Measurements from ENCODE around the gene MLLT10. TPM values are rescaled to one million over a fixed set of nuclear protein-coding genes. Genes with fewer than 3 reads are reported as not detected.

Gene MLLT10
- total RNA-seq, 2 donors from 2014 or later, result 31.5 to 34.0 TPM

DNA sequence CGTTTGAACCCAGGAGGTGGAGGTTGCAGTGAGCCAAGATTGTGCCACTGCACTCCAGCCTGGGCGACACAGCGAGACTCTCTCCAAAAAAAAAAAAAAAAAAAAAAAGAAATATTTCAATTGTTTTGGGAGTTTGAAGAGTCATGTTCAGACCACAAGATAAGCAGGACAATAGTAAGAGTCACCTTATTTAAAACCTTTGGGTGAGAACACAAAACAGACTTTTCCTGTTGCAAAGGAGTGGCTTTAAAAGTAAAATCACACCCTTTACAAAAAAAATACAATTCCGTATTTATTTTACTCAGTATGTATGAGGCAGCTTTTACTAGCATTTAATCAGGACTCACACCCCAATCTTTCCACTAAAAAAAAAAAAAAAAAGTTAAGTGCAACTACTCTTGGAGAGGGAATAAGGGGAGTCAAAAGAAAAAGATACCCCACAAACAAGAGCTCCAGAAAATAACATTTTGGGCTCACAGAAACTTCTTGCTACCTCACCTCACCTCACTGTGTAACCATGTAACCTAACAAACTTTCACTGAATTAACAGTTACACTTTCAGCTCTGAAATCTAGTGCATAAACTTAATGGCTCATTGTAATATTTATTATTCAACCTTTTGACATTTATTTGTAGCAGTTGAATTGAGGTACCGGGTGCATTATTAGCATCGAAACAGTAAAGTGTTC is 19.8 kb upstream of the MLLT10 start:
- no peak for DNase-seq (ENCODE audit: low spot score)
- intact Hi-C loops (cut with DNase I), result no loop called here

DNA sequence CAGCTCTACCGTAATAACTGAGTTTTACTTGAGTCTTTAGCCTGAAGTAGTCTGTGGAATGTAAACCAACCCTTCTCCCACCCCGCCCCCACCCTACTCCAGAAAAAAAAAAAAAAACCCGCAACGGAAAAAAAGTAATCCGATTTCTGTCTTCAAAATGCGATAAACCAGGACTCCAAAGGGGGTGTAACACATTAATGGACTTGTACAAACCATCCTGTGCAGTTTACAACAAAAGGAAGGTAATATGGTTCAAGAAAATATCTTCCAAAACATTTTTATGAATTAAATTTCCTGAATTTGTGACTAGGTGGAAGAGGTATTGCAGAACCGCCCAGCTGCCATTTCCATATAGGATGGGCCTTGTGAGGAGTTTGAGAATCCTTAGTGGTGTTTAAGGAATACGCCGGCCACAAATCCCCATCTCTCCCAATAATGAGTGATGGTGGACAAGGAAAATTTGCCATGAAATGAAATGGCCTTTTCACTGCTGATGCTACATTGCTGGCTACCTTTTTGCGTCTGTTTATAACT is 19.1 kb upstream of the MLLT10 start:
- intact Hi-C loops (cut with DNase I), result no loop called here
- no peak for DNase-seq (ENCODE audit: low spot score)

DNA sequence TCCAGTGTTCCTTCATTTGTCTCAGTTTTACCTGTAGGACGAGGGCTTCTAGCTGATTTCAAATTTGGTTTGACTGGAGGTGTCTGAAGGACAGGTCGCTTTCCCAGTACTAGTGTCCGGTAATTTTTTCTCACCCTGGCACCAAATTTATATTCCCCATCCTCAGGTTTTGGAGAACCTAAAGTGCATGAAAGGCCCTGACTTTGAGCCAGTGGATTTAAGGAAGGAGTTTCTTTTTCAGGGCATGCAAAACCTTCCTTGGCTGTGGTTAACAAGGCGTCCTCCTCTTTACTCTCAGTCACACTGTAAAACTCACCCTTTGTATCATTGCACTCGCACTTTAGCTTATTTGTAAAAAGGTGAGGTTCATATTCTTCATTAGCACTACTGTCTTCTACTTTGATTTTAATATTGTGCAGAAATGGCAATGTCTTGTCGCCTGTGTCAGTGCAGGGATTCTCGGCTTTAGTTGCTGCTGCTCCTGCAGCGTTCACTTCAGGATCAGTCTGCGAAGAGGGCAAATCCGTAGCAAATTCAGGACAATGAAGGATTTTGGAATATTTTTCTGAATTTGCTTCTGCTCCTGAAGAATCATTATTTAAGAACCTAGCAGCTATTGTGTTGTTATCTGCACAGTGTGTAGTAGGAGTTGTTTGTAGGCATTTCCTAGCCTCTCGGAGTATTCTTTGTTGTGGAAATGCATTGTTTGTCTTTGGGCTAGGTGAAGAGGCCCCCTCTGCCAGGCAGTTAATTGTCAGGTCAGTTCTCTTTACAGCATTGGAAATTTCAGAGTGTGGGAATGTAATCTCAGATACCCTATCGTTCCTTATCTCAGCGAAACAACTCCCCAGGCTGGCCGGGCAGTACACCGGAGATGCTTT is 18.4 kb upstream of the MLLT10 start:
- intact Hi-C loops (cut with DNase I), result no loop called here
- no peak for DNase-seq (ENCODE audit: low spot score)

DNA sequence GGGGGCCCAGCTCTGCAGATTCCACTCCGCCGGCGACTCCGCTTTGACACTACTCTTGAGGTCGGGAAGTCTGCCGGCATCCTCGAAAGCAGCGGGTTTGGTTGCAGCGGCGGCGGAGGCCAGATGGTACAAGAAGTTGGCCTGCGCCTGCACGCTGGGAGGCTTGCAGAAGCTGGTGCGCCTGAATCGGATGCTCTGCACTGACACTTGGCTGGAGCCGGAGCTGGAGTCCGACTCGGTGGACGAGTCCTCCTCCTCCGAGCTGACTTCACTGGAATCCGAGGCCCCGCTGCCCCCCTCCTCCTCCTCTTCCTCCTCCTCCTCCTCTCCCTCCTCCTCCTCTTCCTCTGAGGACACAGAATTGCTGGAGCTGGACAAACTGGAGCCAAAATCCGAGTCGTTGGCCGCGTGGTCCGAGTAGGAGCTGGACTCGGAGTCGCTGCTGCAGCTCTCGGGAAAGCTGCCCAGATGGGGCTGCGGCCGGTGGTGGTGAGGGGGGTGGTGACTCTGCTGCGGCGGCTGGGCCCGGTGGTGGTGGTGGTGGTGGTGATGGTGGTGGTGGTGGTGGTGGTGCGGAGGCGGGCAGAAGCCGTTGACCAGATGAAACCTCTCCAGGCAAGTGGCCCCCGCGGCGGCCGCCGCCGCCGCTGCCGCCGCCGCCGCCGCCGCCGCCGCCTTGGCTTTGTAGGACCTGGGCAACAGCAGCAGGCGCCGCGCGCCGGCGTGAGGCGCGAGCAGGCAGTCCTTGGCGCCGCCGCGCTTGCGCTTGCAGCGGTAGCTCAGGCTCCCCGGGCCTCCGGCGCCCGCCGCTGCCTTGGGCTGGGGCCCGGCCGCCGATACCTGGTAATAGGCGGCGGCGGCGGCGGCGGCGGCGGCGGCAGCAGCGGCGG is 17.5 kb upstream of the MLLT10 start:
- intact Hi-C loops (cut with DNase I), result no loop called here
- peak; percentile 90 for DNase-seq (ENCODE audit: low spot score)

DNA sequence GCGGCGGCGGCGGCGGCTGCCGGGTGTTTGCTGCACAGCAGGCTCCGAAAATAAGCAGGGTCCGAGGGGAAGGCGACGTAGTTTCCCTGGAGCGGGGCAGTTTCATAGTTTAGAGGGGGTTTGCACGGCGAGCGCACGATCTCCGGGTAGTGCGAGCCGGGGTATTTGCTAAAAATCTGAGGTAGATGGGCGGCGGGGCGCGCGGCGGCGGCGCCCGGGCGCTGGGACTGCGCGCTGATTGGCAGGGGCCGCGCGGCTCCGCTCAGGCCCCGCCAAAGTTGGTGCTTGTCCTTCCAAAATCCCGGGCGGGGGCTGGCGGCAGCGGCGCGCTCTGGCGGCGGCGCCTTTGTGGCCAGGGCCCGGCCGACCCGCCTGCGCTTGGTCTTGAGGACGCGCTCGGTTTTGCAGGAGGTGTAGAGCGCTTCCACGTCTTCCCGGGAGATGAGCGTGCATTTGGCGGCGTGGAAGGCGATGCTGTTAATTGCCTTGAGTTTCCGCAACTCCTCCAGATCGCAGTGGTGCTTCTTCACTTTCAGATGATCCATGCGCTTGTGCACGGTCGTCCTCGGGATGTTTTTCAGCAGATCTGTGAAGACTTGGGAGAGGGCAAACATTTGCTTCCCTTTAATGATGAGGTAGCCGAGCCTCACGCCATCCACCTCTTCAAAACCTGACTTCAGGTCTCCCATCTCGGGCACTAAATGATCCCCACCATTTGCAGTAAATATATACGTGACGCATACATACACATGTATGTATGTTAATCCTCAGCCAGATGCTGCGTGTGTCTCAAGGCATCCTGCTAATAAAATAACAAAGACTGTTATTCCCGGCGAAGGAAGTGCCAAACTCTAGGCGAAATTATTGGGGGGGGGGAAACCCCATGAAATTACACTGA is 16.6 kb upstream of the MLLT10 start:
- intact Hi-C loops (cut with DNase I), result no loop called here
- DNase-seq (ENCODE audit: low spot score), result peak; percentile 84

DNA sequence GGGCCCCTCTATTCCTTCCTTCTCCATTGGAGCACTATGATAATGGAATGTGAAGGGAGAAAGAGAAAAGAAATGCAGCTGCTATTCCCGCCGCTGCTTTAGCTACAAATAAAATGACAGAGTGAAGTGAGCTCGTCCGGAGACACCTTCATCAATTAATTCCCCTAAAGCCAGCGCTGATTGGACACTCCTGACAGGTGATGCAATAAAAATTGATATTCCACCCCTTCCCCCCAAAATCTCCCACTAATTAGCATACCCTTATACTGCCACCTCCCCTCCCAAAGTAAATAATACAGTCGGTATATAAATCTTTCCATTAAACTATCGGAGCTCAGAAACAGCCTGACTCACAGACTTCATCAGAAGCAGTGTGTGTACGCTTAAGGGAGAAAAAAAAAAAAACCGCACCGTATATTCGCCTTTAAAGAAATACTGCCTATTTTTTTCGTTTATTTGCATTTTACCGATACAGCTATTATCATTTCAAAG is 15.8 kb upstream of the MLLT10 start:
- DNase-seq (ENCODE audit: low spot score), result no peak
- intact Hi-C loops (cut with DNase I), result no loop called here

DNA sequence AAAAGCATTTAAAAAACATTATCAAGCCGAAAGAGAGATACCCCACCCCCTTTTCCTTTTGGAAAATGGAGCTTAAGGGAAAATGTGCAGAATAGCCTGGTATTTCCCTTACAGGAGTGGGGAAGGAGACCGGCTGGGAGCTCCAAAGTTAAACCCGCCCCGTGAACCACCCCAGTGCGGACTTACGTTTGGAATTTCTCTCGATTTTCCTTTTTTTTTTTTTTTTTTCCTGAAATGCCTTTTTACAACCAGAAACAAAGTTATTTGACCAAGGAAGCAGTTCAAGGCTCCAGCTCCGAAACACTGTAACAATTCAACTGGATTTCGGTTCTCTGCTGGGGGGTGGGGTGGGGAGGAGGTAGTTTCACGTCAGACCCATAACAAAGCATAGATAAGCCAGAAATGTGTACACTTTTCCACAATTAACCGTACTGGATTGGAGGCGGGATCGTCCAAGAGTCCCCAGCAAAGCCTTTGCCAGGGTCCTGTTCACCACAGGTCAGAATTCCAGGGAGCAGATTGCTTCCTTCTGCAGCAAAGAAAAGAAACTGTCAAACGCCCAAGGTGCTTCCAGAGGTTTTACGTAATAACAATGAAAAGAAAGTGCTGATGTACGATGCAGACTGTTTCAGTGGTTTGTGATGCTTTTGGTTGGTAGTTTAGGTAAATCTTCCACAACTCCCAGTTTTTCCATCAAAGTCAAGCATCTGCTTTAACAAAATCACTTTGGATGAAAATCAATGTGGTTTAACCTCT is 15.2 kb upstream of the MLLT10 start:
- DNase-seq (ENCODE audit: low spot score), result no peak
- intact Hi-C loops (cut with DNase I), result no loop called here

DNA sequence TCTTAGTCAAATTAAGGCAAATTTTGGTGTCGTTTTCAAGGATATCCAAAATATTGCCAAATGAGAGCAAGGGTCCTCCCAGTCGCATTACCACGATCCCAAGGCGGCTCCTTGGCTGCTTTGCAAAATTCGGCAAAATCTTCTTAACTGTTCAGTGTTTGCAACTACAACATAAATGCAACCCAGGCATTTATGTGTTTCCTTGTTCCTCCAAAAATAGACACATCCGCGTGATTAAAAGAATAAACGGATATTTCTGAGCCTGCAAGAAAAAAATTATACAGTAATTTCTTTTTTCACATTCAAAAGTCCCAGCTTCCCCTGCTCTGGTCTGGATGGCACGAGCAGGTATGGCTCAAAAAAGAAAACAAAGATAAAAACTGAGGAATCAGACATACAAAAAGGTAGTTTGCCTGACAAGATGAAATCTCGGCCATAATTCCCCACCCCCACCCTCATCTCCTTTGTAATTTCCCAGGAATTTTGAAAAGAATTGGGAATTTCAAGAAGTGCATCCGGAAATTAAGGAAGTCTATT is 14.6 kb upstream of the MLLT10 start:
- intact Hi-C loops (cut with DNase I), result no loop called here
- DNase-seq (ENCODE audit: low spot score), result no peak

DNA sequence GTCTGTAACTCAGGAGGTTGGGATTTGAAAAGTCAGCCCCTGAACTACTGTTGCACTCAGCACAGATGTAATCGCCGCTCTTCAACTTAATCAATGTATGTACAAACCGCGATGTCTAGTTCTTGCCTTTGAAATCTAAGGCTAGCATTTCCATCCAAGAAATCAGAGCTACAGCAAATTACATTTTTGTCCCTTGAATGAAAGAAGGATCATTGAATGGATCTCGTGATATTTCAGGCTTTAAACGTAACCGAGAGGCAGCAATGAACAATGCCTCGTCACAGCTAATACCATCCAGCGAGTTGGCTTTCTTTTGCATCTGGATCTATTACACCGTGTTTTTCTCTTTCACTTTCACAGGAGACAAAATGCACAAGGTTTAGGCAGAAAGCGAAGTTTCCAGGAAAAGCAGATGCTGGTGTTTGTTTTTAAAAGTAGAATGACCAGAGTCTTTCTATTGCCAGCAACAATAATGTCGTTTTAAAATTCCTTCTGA is 14.0 kb upstream of the MLLT10 start:
- DNase-seq (ENCODE audit: low spot score), result no peak
- intact Hi-C loops (cut with DNase I), result no loop called here

DNA sequence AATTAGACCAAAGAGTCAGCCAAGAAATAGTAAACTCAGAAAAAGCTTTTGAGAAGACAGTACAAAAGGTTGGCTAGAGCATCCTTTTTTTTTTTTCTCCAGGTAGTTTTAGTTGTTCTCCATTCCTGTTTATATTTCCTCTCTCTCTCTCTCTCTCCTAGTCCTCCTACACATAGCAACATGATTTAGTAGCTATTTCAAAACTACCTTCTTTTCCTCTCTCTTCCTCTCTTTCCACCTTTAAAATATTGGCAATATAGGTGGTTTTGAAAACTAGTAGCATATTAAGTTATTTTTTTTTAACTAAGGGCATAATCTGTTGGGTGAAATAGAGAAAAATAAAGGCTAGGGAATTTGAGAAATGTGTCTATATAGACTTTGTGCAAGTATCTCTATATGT is 13.5 kb upstream of the MLLT10 start:
- intact Hi-C loops (cut with DNase I), result no loop called here
- no peak for DNase-seq (ENCODE audit: low spot score)

DNA sequence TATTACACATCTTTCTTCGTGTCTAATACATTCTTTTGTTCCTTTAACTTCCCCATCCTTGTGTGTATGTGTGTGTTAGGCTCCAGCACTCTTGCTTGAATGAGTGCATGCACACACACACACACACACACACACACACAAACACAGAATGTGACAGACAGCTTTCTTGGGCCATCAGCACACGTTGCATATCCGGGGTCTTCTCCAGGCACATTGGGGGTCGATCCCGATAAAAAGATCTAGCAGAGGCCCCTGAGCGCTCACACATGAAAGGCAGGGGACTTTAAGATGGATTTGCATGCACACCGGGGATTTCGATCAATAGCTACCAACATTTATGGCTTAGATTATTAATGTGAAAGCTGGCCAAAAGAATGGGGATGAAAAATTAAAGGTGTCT is 13.1 kb upstream of the MLLT10 start:
- DNase-seq (ENCODE audit: low spot score), result no peak
- intact Hi-C loops (cut with DNase I), result no loop called here

DNA sequence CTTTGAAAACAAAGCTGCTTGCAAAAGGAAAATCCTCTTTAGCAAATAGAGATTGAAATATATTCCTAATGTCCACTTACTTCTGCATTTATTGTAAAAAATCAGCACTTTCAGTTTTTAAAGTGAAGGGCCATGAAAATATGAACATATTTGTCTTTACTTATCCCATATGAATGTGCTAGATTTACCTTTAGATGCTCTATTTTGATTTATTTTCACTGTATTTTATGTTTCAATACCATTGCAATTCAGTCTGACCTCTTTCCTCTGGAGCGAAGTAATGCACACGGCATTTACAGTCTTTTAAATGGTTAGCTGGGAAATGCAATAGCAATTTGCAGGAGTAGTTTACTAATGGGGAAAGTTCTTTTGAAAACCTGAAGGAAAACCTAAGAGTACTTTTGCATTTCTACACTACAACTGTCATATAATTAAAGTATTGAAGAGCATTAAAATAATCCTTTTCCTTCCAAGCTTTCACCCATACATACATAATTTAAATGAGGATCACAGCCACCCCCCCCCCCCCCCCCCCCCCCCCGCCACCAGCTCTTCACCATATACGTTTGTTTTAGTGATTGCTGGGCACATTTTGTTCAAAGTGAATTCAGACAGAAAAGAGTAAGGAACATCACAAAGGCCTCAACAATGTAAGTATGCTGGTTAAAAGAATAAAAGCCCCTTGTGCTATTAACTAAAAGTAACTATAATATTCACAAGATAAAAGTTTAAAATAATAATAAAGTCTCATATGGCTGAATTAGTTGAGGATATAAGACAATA is 12.1 kb upstream of the MLLT10 start:
- no peak for DNase-seq (ENCODE audit: low spot score)
- intact Hi-C loops (cut with DNase I), result no loop called here

DNA sequence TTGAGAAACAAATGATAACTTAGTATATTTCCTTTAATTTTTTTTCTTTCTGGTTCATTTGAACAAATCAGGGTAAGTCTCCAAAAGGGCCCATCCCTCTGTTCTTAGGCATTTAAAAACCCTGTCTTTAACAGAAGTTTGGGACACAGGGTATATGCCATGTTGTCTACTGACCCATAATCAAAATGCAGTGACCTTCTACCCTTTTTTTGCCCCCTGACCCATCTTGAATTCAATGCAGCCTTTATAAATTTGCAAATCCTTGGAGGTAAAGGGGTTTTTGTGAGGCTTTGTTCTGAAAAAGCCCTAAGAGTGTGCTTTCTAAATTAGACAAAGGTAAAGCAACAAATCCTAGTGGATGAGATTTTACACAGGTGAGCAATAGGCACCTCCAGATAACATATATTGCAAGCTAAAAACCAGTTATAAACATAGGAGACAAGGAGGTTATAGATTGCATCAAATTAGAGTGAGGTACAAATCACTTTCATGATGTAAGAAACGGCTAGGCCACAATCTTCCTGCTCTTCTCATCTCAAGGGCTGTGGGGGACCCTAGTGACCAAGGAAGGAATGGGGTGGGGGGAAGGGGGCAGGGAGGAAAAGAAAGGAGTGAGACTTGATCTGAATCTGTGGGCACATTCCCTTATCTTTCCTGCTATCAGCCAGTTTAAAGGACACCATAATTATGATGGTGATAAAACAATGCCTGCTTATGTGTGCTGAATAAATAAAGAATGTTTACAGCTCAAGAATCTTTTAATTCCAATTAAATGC is 11.2 kb upstream of the MLLT10 start:
- no peak for DNase-seq (ENCODE audit: low spot score)
- intact Hi-C loops (cut with DNase I), result no loop called here

DNA sequence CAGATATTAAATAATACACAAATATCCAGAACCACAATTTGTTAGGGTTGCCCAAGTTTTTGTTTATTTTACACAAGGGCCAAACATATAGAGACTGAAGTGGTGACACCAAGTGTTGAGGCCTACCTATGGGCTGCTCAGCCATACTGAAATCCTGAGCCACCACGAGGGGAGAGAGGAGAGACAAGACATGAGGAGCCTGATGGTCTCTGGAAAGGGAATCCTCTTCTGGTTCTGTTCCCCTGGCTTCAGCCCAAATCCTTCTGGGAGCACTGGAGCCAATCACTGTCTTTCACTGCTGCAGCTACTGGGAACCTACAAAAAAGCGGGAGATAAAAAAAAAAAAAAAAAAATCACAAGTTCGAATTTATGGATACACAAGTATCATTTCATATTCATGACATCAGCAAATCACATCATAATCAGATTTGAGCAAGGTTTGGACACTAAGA is 10.4 kb upstream of the MLLT10 start:
- no peak for DNase-seq (ENCODE audit: low spot score)
- intact Hi-C loops (cut with DNase I), result no loop called here

DNA sequence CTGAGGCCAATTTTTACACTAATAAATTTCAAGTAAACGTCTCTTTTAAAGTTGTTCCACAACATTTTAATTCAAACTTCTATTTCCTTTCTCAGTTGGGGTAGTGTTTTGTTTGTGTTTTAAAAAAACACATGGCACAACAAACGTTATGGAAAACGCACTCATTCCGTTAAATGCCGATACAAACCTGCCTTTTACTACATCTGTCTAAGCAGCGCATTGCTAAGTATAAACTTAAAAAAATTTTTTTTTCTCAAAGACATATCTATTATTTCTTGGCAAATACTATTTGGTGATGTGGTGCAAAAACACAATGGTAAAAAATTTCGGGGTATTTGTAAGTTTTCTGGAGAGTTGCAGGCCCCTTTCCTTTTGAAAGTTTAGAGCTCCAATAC is 9.9 kb upstream of the MLLT10 start:
- intact Hi-C loops (cut with DNase I), result no loop called here

More for the DNA sequence above, 9.9 kb upstream of the MLLT10 start:
- no peak for DNase-seq (ENCODE audit: low spot score)

All from posterior vena cava (tissue), 2 donors.